A549 (cell line): ENCODE data around the gene DUSP14. TPM values are rescaled to one million over a fixed set of nuclear protein-coding genes. Genes with fewer than 3 reads are reported as not detected.
"Not testable (repeated sequence)": the region's sequence is repeated elsewhere in the genome, so short reads cannot be mapped to it uniquely, and the experiment has no call there.

Experiments
- ATAC-seq, 2 experiments: fragments of 200-7000 bp in 1 of 2; fragments of >200 bp in 1 of 2; cut with Nextera tagmentation in 1 of 2; cut with Tn5 transposase in 1 of 2; 3 replicates each; pipeline versions ENCODE4 v1.8.0 to v1.9.1; 2018 to 2020; ENCODE audit warnings: mild to moderate bottlenecking in 1 of 2, moderate library complexity in 1 of 2
- CTCF ChIA-PET: fragments of 300-600 bp; sonication (Branson Sonifier 250); formaldehyde crosslinking; extraction: SDS; loops from one replicate; lab custom pipeline; 2021; ENCODE audit warnings: antibody characterized with exemption, inconsistent platforms; lab: Yijun Ruan, JAX
- POLR2A ChIA-PET: fragments of 350-600 bp; formaldehyde crosslinking; extraction: SDS; loops from one replicate; lab custom pipeline; 2021; ENCODE audit warnings: antibody characterized with exemption, inconsistent platforms; lab: Yijun Ruan, JAX
- DNase-seq, 2 experiments: peaks; one replicate each; pipeline versions ENCODE4 v3.0.0 to v3.0.0-alpha.2; 2011 to 2016; ENCODE audit warnings: low read depth in 1 of 2, low spot score in 1 of 2
- FAIRE-seq: peaks from 2 replicates; lab custom pipeline; 2011; peaks lifted over from hg19 to GRCh38; lab: Jason Lieb, UNC
- H3K27ac ChIP-seq, 2 experiments: fragments of >200 bp; sonication (Bioruptor Twin); formaldehyde crosslinking; 3 replicates each; pipeline ENCODE4 v1.5.1; 2016 to 2017
- H3K4me1 ChIP-seq: fragments of >200 bp; sonication (Bioruptor Twin); formaldehyde crosslinking; 3 replicates; pipeline ENCODE4 v1.6.1; 2016
- H3K4me2 ChIP-seq: fragments of >200 bp; sonication (Bioruptor Twin); formaldehyde crosslinking; 3 replicates; pipeline ENCODE4 v1.6.1; 2016
- H3K4me3 ChIP-seq: fragments of >200 bp; sonication (Bioruptor Twin); formaldehyde crosslinking; 3 replicates; pipeline ENCODE4 v1.5.1; 2016
- H3K9me3 ChIP-seq: fragments of >200 bp; sonication (Bioruptor Twin); formaldehyde crosslinking; 3 replicates; pipeline ENCODE4 v1.6.1; 2016
- CBX8 ChIP-seq: fragments of 200-600 bp; sonication (generic); IDR thresholded peaks from 2 replicates; pipeline ENCODE4 v1.6.1; 2016
- CHD2 ChIP-seq: fragments of 150-350 bp; IDR thresholded peaks from 2 replicates; pipeline ENCODE4 v1.6.1; 2014; ENCODE audit warnings: low read length; ENCODE audit not compliant: partially characterized antibody
- EHMT2 ChIP-seq: fragments of 200-600 bp; sonication (generic); IDR thresholded peaks from 2 replicates; pipeline ENCODE4 v1.6.1; 2016; ENCODE audit warnings: antibody characterized with exemption, low read depth, mild to moderate bottlenecking, moderate library complexity
- FOSL2 ChIP-seq, 2 experiments: fragments of 450-650 bp in 1 of 2; fragments of >200 bp in 1 of 2; sonication (Bioruptor Twin) in 1 of 2; formaldehyde crosslinking; IDR thresholded peaks; 2 replicates each; pipeline versions ENCODE4 v1.5.0 to v1.6.1; 2016 to 2020; ENCODE audit warnings: mild to moderate bottlenecking in 1 of 2, moderate library complexity in 1 of 2
- HOXB13 ChIP-seq: fragments of 250-450 bp; sonication (Bioruptor Pico); IDR thresholded peaks from 2 replicates; pipeline ENCODE4 v1.5.0; 2020; ENCODE audit warnings: low read depth, mild to moderate bottlenecking, moderate library complexity
- JUNB ChIP-seq: fragments of >200 bp; sonication (Bioruptor Twin); formaldehyde crosslinking; IDR thresholded peaks from 2 replicates; pipeline ENCODE4 v1.6.1; 2016
- MAFK ChIP-seq: fragments of 450-650 bp; IDR thresholded peaks from 2 replicates; pipeline ENCODE4 v1.6.1; 2014; ENCODE audit not compliant: partially characterized antibody
- MAZ ChIP-seq: fragments of 150-350 bp; IDR thresholded peaks from 2 replicates; pipeline ENCODE4 v1.6.1; 2014; ENCODE audit warnings: antibody characterized with exemption, low read depth, low read length, borderline replicate concordance
- NFE2L2 ChIP-seq: fragments of 150-350 bp; conservative IDR thresholded peaks from 2 replicates; pipeline ENCODE4 v1.6.1; 2014; ENCODE audit warnings: low read length
- PHF8 ChIP-seq: fragments of 200-600 bp; sonication (generic); IDR thresholded peaks from 2 replicates; pipeline ENCODE4 v1.6.1; 2016; ENCODE audit warnings: low read depth, mild to moderate bottlenecking, antibody characterized with exemption, moderate library complexity, borderline replicate concordance
- RFX5 ChIP-seq: fragments of 450-650 bp; IDR thresholded peaks from 2 replicates; pipeline ENCODE4 v1.7.1; 2014; ENCODE audit warnings: antibody characterized with exemption, mild to moderate bottlenecking, moderate library complexity
- RNF2 ChIP-seq: fragments of 200-600 bp; sonication (generic); IDR thresholded peaks from 2 replicates; pipeline ENCODE4 v1.6.1; 2016; ENCODE audit warnings: low read depth, mild to moderate bottlenecking, antibody characterized with exemption, moderate library complexity, borderline replicate concordance
- TP53 ChIP-seq: fragments of 250-450 bp; sonication (Bioruptor Pico); IDR thresholded peaks from 2 replicates; pipeline ENCODE4 v1.5.0; 2021; ENCODE audit warnings: mild to moderate bottlenecking, moderate library complexity
- WGBS: methylation state at CpG from one replicate; pipeline ENCODE4 v1.1.6; 2017; ENCODE audit errors: missing lambda C conversion rate; 5-methylcytosine and 5-hydroxymethylcytosine counted together
- polyA plus RNA-seq, 4 experiments: library from polyadenylated mRNA; depleted of rRNA in 3 of 4; stranded (reverse); fragments of >200 nt; fragmentation: RNase III in 1 of 4; extraction: RNeasy Plus Mini Kit Qiagen cat#74134 plus additional on column Dnase treatment in 1 of 4; gene quantifications; 2 replicates in 3 of 4; 3 replicates in 1 of 4; pipeline ENCODE4 v1.2.3, GENCODE V29; 2011 to 2017
- TF ChIP-seq, protein P1 (sequence below): fragments of 250-450 bp; sonication (Bioruptor Pico); IDR thresholded peaks from 2 replicates; pipeline ENCODE4 v1.5.0; 2020; ENCODE audit warnings: low read depth, mild to moderate bottlenecking, moderate library complexity
- TF ChIP-seq, protein P2 (sequence below): fragments of >200 bp; sonication (Bioruptor Twin); formaldehyde crosslinking; IDR thresholded peaks from 2 replicates; pipeline ENCODE4 v1.6.1; 2016

Gene DUSP14
- polyA plus RNA-seq, 2 of the 4 experiments (the other 2 are of a cell fraction) = 32.7 to 35.5 TPM

DNA sequence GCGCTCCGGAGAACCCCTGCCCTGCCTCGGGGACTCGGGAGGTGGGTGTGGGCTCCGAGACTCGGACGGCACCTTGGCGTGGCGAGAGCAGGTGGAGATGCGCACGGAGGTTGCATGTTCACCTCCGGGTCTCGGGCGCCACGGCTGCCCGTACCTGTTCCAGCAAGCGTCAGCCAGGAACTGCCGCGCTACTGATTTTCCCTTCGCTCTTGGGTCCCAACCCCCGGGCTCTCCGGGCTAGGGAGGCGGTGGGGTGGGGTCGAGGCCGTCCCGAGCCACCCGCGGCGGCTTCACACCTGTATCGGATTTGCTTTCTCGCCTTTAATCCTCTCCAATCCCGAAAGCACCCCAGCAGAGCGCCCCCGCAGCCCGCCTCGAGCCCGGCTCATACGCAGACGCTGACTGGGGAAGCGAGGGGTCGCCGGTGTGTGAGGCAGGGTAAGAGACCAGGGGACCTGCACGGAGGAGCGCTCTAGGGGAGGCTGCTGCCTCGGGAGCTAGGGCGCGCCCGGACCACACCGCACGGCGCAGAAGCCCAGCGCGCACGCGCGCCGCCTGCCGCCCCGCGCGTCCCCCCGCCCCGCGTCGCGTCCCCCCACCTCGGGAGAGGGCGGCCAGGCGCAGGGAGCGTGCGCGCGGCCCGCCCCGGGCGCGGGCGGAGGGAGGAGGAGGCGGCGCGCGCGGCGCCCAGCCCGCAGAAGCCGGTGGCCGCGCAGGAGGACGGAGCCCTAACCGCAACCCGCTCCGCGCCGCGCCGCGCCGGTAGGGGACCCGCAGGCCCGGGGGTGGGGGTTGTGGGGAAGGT is at the start of gene DUSP14 (continued):
- TF ChIP-seq, protein P1, sequence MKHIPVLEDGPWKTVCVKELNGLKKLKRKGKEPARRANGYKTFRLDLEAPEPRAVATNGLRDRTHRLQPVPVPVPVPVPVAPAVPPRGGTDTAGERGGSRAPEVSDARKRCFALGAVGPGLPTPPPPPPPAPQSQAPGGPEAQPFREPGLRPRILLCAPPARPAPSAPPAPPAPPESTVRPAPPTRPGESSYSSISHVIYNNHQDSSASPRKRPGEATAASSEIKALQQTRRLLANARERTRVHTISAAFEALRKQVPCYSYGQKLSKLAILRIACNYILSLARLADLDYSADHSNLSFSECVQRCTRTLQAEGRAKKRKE = no peak
- no peak for TF ChIP-seq NFE2L2
- TF ChIP-seq MAZ = 0 out of 2 replicates have a peak, but pooled peaks have one; percentile 18

DNA sequence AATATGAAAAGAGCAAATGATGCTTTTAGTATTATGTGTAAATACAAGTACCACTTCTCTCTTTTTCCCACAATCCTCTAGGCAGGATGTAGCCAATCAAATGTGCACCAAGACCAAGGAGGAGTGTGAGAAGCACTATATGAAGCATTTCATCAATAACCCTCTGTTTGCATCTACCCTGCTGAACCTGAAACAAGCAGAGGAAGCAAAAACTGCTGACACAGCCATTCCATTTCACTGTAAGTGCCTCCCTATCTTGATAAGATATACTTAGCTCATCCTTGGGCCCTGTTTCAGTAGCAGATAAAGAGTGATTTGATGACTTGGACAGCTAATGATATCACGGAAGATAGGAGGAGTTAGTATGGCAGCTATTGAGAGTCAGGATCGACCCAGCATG is 49.3 kb upstream of the DUSP14 start:
- DNase-seq = no peak
- ChIA-PET CTCF (interaction anchor here (1.1 to 4.1 kb wide), 3 partner anchors 10 to 130 kb away, joined by 3 to 27 read pairs (median 3); partner anchors contain the start of gene C17orf78), POLR2A (no interaction called here)
- Histone ChIP-seq H3K4me3 (no peak overlapping the region), H3K9me3 (no peaks in the 10 kb centered on the region), H3K4me1 (no peaks in the 10 kb centered on the region), H3K4me2 (no peak overlapping the region), H3K27ac (no peak overlapping the region)
- no peak for FAIRE-seq
- TF ChIP-seq RFX5 = no peak
- TF ChIP-seq HOXB13 (CRISPR knock-in tag) = no peak
- TF ChIP-seq MAFK = peak; percentile 99
- no peak for ATAC-seq
- WGBS = 100% methylated on average over 2 of the region's 2 CpGs

DNA sequence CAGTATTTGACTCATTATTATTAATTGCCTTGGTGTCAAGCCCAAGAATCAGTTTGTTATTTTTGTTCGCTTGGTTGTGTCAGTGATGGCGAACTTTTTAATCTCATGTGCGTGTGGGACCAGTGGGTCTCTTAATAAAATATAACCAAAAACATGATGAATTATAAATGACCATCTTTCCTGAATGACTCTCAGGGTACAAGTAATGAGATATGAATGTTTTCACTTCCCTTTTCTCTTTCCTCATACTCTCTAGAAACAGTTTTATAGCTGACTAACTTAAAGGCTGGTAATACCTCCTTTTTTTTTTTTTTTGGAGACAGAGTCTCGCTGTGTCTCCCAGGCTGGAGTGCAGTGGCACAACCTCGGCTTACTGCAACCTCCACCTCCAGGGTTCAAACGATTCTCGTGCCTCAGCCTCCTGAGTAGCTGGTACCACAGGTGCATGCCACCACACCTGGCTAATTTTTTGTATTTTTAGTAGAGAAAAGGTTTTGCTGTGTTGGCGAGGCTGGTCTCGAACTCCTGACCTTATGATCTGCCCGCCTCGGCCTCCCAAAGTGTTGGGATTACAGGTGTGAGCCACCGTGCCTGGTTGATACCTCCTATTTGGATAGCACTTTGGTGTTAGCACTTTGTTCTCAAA is 48.2 kb upstream of the DUSP14 start:
- CTCF ChIA-PET = interaction anchor here (0.6 to 4.1 kb wide), 3 partner anchors 11 to 210 kb away, joined by 3 to 27 read pairs (median 3); partner anchors contain the start of gene C17orf78
- ATAC-seq, POLR2A ChIA-PET, H3K4me3 ChIP-seq, FAIRE-seq, H3K4me2 ChIP-seq, H3K9me3 ChIP-seq, H3K27ac ChIP-seq, DNase-seq, H3K4me1 ChIP-seq: not testable (repeated sequence)
- WGBS = 94% methylated on average over 12 of the region's 12 CpGs

DNA sequence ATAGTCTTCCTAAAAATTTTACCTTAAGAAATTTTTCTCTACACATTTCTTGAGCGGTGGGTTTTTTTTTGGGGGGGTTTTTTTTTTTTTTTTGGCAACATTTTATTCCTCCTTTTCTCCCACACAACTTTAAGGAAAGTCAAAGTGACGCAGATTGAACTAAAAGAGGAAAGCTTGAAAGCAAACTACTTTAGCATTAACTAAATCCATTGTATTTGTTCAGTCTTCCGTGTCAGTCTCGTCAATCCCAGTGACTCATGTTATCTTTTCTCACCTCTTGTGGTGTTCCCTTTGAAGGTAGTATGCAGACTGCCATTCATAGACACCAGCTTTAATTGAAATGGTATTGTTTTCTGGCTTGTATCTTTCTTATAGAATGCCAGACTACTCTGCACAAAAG is 43.7 kb upstream of the DUSP14 start:
- CTCF ChIA-PET = interaction anchor here (0.6 to 2.3 kb wide), 5 partner anchors 8 to 156 kb away, joined by 3 to 12 read pairs (median 3); no protein-coding TSS in a partner anchor

DNA sequence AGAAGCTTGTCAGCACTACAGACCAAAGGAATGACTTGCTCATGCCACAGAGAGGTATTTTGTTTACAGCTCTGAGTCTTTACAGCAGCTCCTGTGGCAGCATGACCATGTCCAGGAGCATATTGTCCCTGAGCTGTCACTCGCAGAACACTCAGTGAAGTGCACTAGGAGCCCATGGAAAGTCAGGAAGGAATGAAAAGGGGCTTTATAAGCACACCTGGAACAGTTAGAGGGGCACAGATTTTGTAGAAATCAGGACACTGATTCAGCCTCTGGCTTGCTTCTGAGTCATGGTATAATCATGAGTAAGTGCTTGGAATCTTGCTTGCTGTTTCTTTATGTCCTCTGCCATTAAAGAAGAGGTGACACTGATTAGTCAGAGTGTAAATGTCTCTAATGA is 42.0 kb upstream of the DUSP14 start:
- TF ChIP-seq CHD2 = no peak
- peak; percentile 46; the same call in 1 of the 2 replicates for TF ChIP-seq JUNB
- no peak for TF ChIP-seq TP53 (CRISPR knock-in tag)
- TF ChIP-seq FOSL2 (IDR thresholded peaks at IDR 0.05) = no peak; the same call in 1 of the 2 replicates
- TF ChIP-seq FOSL2 (CRISPR knock-in tag; IDR thresholded peaks at IDR 0.05) = peak; percentile 58
- TF ChIP-seq, protein P2, sequence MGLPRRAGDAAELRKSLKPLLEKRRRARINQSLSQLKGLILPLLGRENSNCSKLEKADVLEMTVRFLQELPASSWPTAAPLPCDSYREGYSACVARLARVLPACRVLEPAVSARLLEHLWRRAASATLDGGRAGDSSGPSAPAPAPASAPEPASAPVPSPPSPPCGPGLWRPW = no peak
- no peak for TF ChIP-seq EHMT2
- no peak for TF ChIP-seq RNF2
- ChIA-PET CTCF (interaction anchor here (0.7 to 2.3 kb wide), 5 partner anchors 9 to 122 kb away, joined by 3 to 12 read pairs (median 3); no protein-coding TSS in a partner anchor), POLR2A (interaction anchor here (1.1 kb wide), 1 partner anchor 42 kb away, joined by 3 read pairs; the partner anchor contains the start of gene DUSP14)
- H3K9me3 ChIP-seq = no peaks in the 10 kb centered on the region
- ATAC-seq (peak; percentile 56 to 78; a peak in 5 of 6 replicates), DNase-seq (peak in 1 of 2 experiments; percentile 26), FAIRE-seq (no peak)
- H3K4me3 ChIP-seq = no peak overlapping the region
- H3K4me2 ChIP-seq = peak overlapping the region; percentile 34
- 55% methylated on average over 1 of the region's 1 CpG for WGBS
- H3K27ac ChIP-seq = peak overlapping the region; percentile 35 to 59; a peak in 4 of 6 replicates
- H3K4me1 ChIP-seq = peaks cover 28% of the 10 kb centered on the region

More for the DNA sequence above, 43.7 kb upstream of the DUSP14 start:
- Histone ChIP-seq H3K27ac (peak overlapping the region in 1 of 2 experiments; percentile 31; a peak in 1 of 6 replicates), H3K4me3 (no peak overlapping the region), H3K4me1 (peaks cover 28% of the 10 kb centered on the region), H3K4me2 (peak overlapping the region; percentile 30; the same call in 2 of the 3 replicates), H3K9me3 (no peaks in the 10 kb centered on the region)
- ATAC-seq (no peak), FAIRE-seq (no peak), DNase-seq (peak; percentile 40 to 46)
- no peak for TF ChIP-seq CBX8
- TF ChIP-seq FOSL2 (IDR thresholded peaks at IDR 0.05) = no peak
- peak; percentile 40 for TF ChIP-seq FOSL2 (CRISPR knock-in tag; IDR thresholded peaks at IDR 0.05)
- TF ChIP-seq PHF8 = no peak
- 0 out of 2 replicates have a peak, but pooled peaks have one; percentile 19 for TF ChIP-seq JUNB
- POLR2A ChIA-PET = interaction anchor here (1.6 kb wide), 1 partner anchor 39 kb away, joined by 4 read pairs; no protein-coding TSS in a partner anchor
- WGBS = 41% methylated on average over 4 of the region's 4 CpGs
